T-helper 17 cell (primary cell): Measurements from ENCODE around the gene TLE4. TPM values are rescaled to one million over a fixed set of nuclear protein-coding genes. Genes with fewer than 3 reads are reported as not detected.
A peak's percentile ranks its signal among the peaks of the same experiment; 100 is the strongest.

Experiments
- ATAC-seq: fragments of 150-1000 bp; cut with Tn5 transposase; 2 replicates; pipeline ENCODE4 v1.10.0; 2021; ENCODE audit warnings: mild to moderate bottlenecking, moderate library complexity
- DNase-seq, 3 donors: peaks; one replicate each; pipeline versions ENCODE4 v3.0.0 to v3.0.0-alpha.2; 2020 to 2021
- H3K9me3 ChIP-seq: one replicate; pipeline ENCODE4 v1.7.0; 2013; ENCODE audit warnings: low read length, mild to moderate bottlenecking; ENCODE audit not compliant: control insufficient read depth, poor library complexity, severe bottlenecking
- H3K27ac Mint-ChIP-seq: one replicate; pipeline ENCODE4 v1.8.0; 2022; ENCODE audit warnings: mild to moderate bottlenecking, moderate library complexity, mixed read lengths
- H3K27me3 Mint-ChIP-seq: one replicate; pipeline ENCODE4 v1.8.0; 2022; ENCODE audit warnings: mixed read lengths
- H3K36me3 Mint-ChIP-seq: one replicate; pipeline ENCODE4 v1.8.0; 2022; ENCODE audit warnings: low read depth, mixed read lengths
- H3K4me1 Mint-ChIP-seq: one replicate; pipeline ENCODE4 v1.8.0; 2022; ENCODE audit warnings: mild to moderate bottlenecking, mixed read lengths
- H3K4me3 Mint-ChIP-seq: one replicate; pipeline ENCODE4 v1.8.0; 2022; ENCODE audit warnings: mild to moderate bottlenecking, moderate library complexity, mixed read lengths
- total RNA-seq, 4 donors: library from RNA in 2 of 4; stranded (reverse) in 2 of 4; gene quantifications; one replicate each; pipeline ENCODE4 v1.2.3 and lab custom pipeline; 2022 to 2026

Gene TLE4
- total RNA-seq, 2 donors from 2014 or later: 104 to 154 TPM

- Mint-ChIP-seq H3K4me1 (peaks cover 37% of the 10 kb centered on the region), H3K36me3 (peaks cover 5% of the 10 kb centered on the region), H3K4me3 (no peak overlapping the region), H3K27me3 (no peaks in the 10 kb centered on the region), H3K27ac (no peak overlapping the region)
- ATAC-seq (no peak), DNase-seq (no peak)
- H3K9me3 ChIP-seq: no peaks in the 10 kb centered on the region
Measured at GRCh38 chr9:79616971-79617370, 45.2 kb downstream of the TLE4 start.

GRCh38 chr9:79617395-79617794 lies 45.6 kb downstream of the TLE4 start:
- Mint-ChIP-seq H3K36me3 (peaks cover 5% of the 10 kb centered on the region), H3K27ac (no peak overlapping the region), H3K4me1 (peaks cover 39% of the 10 kb centered on the region), H3K27me3 (no peaks in the 10 kb centered on the region), H3K4me3 (no peak overlapping the region)
- ATAC-seq (no peak), DNase-seq (no peak)
- no peaks in the 10 kb centered on the region for H3K9me3 ChIP-seq

- H3K9me3 ChIP-seq: no peaks in the 10 kb centered on the region
- no peak overlapping the region for H3K27ac Mint-ChIP-seq
- no peak for ATAC-seq
- H3K4me1 Mint-ChIP-seq: peaks cover 33% of the 10 kb centered on the region
- no peaks in the 10 kb centered on the region for H3K27me3 Mint-ChIP-seq
- DNase-seq: no peak
- no peak overlapping the region for H3K4me3 Mint-ChIP-seq
- H3K36me3 Mint-ChIP-seq: peaks cover under 1% of the 10 kb centered on the region
Measured at GRCh38 chr9:79619930-79620329, 48.2 kb downstream of the TLE4 start.

GRCh38 chr9:79621916-79622575 lies 50.3 kb downstream of the TLE4 start:
- H3K4me1 Mint-ChIP-seq: peaks cover 29% of the 10 kb centered on the region
- peak overlapping the region; percentile 3 for H3K4me3 Mint-ChIP-seq
- H3K27me3 Mint-ChIP-seq: no peaks in the 10 kb centered on the region
- no peak overlapping the region for H3K27ac Mint-ChIP-seq
- H3K9me3 ChIP-seq: no peaks in the 10 kb centered on the region
- no peak for ATAC-seq
- DNase-seq: no peak
- no peaks in the 10 kb centered on the region for H3K36me3 Mint-ChIP-seq

- peak; percentile 84 for ATAC-seq
- Mint-ChIP-seq H3K27me3 (no peaks in the 10 kb centered on the region), H3K36me3 (peaks cover 2% of the 10 kb centered on the region), H3K4me3 (peak overlapping the region; percentile 84), H3K4me1 (peaks cover 35% of the 10 kb centered on the region), H3K27ac (peak overlapping the region; percentile 83)
- no peak for DNase-seq
- no peaks in the 10 kb centered on the region for H3K9me3 ChIP-seq
Measured at GRCh38 chr9:79623799-79624721, 52.3 kb downstream of the TLE4 start.

GRCh38 chr9:79629721-79630120 lies 58.0 kb downstream of the TLE4 start:
- ATAC-seq (no peak), DNase-seq (no peak)
- Mint-ChIP-seq H3K36me3 (peaks cover 6% of the 10 kb centered on the region), H3K27me3 (no peaks in the 10 kb centered on the region), H3K4me3 (no peak overlapping the region), H3K27ac (no peak overlapping the region), H3K4me1 (peaks cover 42% of the 10 kb centered on the region)
- no peaks in the 10 kb centered on the region for H3K9me3 ChIP-seq

GRCh38 chr9:79630521-79631403 lies 59.0 kb downstream of the TLE4 start:
- DNase-seq (no peak), ATAC-seq (no peak)
- no peaks in the 10 kb centered on the region for H3K9me3 ChIP-seq
- Mint-ChIP-seq H3K27ac (peak overlapping the region; percentile 34), H3K4me1 (peaks cover 42% of the 10 kb centered on the region), H3K27me3 (no peaks in the 10 kb centered on the region), H3K36me3 (peaks cover 8% of the 10 kb centered on the region), H3K4me3 (no peak overlapping the region)

GRCh38 chr9:79632060-79632459 lies 60.3 kb downstream of the TLE4 start:
- Mint-ChIP-seq H3K4me1 (peaks cover 47% of the 10 kb centered on the region), H3K27me3 (no peaks in the 10 kb centered on the region), H3K36me3 (peaks cover 12% of the 10 kb centered on the region), H3K4me3 (no peak overlapping the region), H3K27ac (peak overlapping the region; percentile 41)
- no peak for DNase-seq
- no peaks in the 10 kb centered on the region for H3K9me3 ChIP-seq
- no peak for ATAC-seq

- ATAC-seq (no peak), DNase-seq (no peak)
- Mint-ChIP-seq H3K27ac (peak overlapping the region; percentile 41), H3K27me3 (no peaks in the 10 kb centered on the region), H3K4me3 (no peak overlapping the region), H3K36me3 (peaks cover 12% of the 10 kb centered on the region), H3K4me1 (peaks cover 53% of the 10 kb centered on the region)
- no peaks in the 10 kb centered on the region for H3K9me3 ChIP-seq
Measured at GRCh38 chr9:79632705-79633104, 60.9 kb downstream of the TLE4 start.

- Mint-ChIP-seq H3K36me3 (peaks cover 10% of the 10 kb centered on the region), H3K4me3 (no peak overlapping the region), H3K4me1 (peaks cover 50% of the 10 kb centered on the region), H3K27me3 (no peaks in the 10 kb centered on the region), H3K27ac (peak overlapping the region; percentile 41)
- DNase-seq: no peak
- no peak for ATAC-seq
- H3K9me3 ChIP-seq: peaks cover 2% of the 10 kb centered on the region
Measured at GRCh38 chr9:79633558-79633957, 61.8 kb downstream of the TLE4 start.

- DNase-seq (no peak), ATAC-seq (no peak)
- peaks cover 45% of the 10 kb centered on the region for H3K4me1 Mint-ChIP-seq
- H3K36me3 Mint-ChIP-seq: peaks cover 8% of the 10 kb centered on the region
- no peak overlapping the region for H3K4me3 Mint-ChIP-seq
- no peaks in the 10 kb centered on the region for H3K27me3 Mint-ChIP-seq
- peaks cover 3% of the 10 kb centered on the region for H3K9me3 ChIP-seq
- H3K27ac Mint-ChIP-seq: no peak overlapping the region
Measured at GRCh38 chr9:79637177-79637925, 65.6 kb downstream of the TLE4 start.

GRCh38 chr9:79638806-79639205 lies 67.0 kb downstream of the TLE4 start:
- H3K4me1 Mint-ChIP-seq: peaks cover 33% of the 10 kb centered on the region
- H3K36me3 Mint-ChIP-seq: peaks cover 5% of the 10 kb centered on the region
- H3K4me3 Mint-ChIP-seq: no peak overlapping the region

More at GRCh38 chr9:79638806-79639205, 67.0 kb downstream of the TLE4 start:
- Mint-ChIP-seq H3K27me3 (no peaks in the 10 kb centered on the region), H3K27ac (no peak overlapping the region)
- ATAC-seq: no peak
- peaks cover 5% of the 10 kb centered on the region for H3K9me3 ChIP-seq
- no peak for DNase-seq
